NCI-H2081 (cell line): ENCODE data around the gene SRMS.
A peak's percentile ranks its signal among the peaks of the same experiment; 100 is the strongest.
"Not testable (repeated sequence)": the region's sequence is repeated elsewhere in the genome, so short reads cannot be mapped to it uniquely, and the experiment has no call there.

ENCODE experiments used
- DNase-seq, 2 experiments: peaks; one replicate each; lab custom pipeline; 2025; lab: John Stamatoyannopoulos, UW

Gene SRMS

GRCh38 chr20:63522091-63522868 is 25.3 kb downstream of the SRMS start:
- DNase-seq = no peak

DNA sequence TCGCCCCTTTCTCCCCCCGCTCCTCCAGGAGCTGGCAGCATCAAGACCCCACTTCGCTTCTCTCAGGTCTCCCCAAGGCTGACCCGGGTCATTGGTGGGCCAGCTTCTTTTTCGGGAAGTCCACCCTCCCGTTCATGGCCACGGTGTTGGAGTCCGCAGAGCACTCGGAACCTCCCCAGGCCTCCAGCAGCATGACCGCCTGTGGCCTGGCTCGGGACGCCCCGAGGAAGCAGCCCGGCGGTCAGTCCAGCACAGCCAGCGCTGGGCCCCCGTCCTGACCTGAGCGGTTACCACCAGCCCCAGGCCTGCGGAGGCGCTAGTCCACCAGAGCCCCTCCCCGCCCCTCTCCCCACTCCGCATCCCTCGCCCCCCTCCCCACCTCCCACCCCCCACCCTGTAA is 25.9 kb downstream of the SRMS start:
- DNase-seq = no peak

DNA sequence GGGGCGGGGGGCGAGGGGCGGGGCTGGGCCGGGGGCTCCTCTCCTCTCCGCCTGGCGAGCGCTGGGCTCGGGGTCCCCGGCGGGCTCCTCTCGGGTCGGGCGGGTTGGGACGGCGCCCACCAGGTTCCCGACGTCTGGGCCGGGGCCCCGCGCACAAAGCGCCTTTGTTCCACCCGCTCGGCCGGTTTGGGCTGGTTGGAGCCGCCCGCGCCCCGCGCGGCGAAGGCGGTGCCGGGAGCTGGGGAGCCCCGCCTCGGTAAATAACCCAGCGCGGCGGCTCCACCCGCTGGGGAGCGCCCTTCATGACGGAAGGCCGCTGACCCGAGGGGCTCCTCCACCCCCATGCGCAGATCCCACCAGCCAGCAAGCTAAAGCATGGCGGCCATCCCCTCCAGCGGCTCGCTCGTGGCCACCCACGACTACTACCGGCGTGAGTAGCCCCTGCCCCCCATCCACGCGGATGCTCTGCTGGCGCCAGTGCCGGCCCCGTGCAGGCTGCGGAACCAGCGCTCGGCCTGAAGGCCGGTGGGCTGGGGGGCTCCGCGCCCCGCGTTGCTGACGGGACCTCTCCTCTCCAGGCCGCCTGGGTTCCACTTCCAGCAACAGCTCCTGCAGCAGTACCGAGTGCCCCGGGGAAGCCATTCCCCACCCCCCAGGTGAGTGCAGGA is 26.5 kb downstream of the SRMS start:
- peak; percentile 46 to 49 for DNase-seq

DNA sequence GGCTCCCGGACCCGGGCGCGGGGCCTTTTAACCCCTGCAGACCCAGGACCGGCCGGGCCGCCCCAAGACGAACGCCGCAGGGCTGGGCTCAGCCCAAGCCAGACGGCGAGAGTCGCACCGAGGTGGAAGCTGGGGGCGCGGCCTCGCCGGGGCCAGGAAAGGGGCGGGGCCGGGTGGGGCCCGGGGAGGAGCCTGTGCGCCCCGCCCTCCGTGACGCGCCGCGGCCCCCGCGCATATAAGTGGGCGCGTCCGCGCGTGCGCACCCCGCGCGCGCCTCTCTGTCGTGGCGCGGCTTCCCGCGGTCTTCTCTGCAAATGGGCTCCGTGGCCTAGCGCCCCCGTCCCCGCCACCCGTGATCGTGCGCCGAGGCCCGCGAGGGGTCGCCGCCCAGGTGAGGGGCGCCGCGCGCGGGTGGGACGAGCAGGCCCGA is 27.0 kb downstream of the SRMS start, which contains the start of gene PPDPF:
Gene PPDPF, plus strand, starts transcription at position 262 of the 430 bp plus-strand sequence. CDS start 544 bp downstream, outside the sequence.
- peak; percentile 62 to 82 for DNase-seq

DNA sequence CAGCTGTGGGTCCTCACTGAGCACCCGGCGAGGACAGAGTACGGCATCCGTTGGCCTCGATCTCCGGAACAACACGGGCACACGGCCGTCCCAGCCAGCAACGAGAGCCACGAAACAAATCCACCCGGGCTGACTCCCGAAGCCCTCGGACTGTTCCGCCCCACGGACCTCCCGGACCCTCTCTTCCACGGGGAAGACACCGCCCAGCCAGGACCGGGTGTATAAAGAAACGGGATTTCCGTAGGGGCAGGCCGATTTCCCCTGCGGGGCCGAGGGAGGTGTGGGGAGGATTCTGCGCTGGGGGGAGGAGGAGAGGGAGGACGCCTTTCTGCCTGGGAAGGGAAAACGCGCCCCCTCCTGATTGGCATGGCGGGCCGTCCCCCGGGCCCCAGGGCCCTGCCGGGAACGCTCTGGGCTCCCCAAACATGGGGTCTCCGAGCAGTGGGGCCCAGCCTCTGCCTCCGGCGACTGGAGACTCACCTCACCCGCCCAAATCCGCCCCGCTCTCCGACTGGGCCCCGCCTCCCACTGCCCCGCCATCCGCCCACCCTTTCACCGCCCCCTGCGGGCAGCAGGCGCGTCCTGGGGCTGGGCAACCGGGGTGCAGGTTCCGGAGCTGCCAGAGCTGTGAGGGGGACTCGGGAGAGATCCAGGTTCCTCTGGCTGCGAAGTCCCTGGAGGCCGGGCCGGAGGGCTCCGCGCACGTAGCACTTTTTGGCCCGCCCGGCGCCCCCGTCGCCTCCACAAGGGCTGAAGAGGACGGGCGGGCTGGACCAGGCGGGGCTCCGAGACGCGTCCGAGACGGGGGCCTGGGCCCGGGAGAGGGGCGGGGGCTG is 27.7 kb downstream of the SRMS start:
- DNase-seq = peak in 1 of 2 experiments; percentile 27

DNA sequence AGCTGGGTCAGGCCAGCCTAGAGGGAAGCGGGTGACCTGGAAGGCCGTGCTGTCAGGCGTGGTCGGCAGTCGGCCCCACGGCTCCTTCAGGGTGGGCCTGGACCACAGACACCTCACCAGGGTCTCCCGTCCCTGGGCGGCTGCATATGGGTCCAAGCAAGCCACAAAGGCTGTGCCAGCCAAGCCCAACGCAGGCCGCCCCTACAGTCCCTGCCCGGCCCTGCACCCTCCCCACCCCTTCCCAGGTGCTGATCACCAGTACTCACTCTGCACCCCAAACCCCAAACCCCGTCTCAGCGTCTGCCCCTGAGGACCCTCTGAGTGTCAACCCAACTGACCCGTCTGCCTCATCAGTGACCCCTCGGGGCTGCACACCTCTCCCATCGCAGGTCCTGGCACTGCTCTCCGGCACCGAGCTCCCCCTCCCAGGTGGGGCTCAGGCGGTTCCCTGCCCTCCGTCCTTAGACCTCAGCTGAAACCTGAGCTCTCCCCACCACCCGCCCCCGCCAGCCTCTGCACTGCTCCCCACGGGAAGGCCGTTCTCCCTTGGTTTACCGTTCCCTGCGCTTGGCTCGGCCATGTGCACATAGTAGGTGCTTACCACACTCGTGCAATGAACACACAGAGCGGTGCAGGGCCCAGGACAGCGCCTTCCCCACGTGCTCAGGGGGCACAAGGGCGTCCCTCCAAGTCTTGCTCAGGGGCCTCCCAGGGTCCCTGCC is 28.4 kb downstream of the SRMS start:
- no peak for DNase-seq

DNA sequence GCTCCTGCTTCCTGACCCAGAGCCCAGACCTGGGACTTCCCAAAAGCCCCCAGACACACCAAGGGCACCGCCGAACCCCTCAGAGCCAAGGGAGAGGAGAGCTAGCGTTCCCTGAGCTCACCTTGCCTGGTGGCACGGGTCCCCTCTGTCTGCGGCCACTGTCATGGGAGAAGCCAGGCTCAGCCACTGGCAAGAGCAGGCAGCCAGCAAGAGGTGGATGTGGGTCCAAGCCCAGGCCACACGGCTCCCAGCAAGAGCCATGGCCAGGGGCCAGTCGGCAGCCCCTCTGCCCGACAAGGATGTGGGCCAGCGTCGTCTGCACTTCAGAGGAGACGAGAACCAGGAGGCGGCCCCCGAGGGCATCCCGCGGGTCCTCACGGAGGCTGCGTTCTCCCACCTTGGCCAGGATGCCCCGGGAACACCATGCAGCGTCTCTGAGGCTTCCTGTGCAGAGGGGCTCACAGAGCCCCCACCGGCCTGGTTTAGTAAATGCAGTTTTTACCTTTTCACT is 29.1 kb downstream of the SRMS start:
- no peak for DNase-seq

GRCh38 chr20:63517376-63518309 is 29.9 kb downstream of the SRMS start:
- no peak for DNase-seq

- DNase-seq = not testable (repeated sequence)
These were observed 33.0 kb downstream of the SRMS start for GRCh38 chr20:63514520-63514919.

DNA sequence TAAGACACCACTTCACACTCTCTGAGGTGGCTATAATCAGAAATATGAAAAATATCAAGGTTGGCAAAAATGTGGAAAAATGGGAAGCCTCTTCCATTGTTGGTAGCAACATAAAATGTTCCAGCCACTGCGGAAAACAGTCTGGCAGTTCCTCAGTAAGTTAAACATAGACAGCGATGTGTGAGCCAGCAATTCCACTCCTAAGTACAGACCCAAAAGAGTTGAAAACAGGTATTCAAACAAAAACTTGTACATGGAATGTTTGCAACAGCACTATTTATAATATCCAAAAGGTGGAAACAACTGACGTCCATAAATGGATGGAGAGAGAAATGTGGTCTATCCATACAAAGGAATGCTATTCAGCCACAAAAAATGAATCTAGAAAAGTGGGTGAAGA is 34.3 kb downstream of the SRMS start:
- no peak for DNase-seq

- DNase-seq = no peak
These were observed 38.4 kb downstream of the SRMS start for GRCh38 chr20:63509088-63509564.

DNA sequence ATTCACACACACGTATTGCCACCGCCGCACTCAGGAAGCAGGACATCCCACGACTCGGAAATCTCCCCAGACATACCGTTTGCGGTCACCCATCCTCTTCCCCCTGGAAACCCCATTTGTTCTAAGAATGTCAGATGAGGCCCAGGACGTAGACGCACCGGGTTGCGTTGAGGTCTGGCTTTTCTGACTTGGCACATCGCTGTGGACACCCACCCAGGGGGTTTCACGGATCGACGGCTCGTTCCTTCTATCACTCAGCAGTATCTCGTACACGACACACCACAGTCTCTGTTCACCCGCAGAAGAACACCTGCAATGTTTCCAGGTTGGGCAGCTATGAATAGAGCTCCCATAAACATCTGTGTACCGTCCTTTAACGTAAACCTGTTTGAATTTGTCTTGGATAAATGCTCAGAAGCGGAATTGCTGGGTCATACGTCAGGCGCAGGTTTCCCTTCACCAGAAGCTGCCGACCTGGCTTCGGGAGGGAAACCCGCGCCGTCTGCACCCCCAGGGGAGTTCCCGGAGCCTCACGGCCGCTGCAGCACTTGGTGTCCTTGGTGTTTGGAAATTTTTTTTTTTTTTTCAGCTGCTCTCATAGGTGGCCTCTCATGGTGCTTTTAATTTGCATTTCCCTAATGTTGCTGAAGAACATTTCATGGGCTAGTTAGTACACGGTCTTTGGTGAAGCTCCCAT is 39.3 kb downstream of the SRMS start:
- no peak for DNase-seq

- no peak for DNase-seq
These were observed 40.3 kb downstream of the SRMS start for GRCh38 chr20:63507083-63507743.

DNA sequence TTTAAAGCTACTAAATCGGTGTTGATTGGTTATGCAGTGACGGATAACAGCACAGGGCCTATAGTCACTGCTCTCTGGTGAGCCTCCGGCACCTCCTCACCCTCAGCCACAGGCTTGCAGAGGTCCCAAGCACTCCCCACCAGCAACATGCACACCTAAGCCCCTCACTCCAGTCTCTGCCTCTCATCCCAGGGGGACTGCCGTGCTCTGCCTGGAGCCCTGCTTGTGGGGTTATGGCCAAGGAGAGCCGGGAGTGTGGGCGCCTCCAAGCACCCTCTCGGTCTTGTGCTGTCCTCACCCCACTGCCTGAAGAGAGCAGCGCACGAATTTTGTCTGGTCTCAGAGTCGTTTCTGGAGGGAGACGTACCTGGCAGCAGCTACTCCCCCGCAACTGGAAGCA is 41.8 kb downstream of the SRMS start:
- DNase-seq = no peak

DNA sequence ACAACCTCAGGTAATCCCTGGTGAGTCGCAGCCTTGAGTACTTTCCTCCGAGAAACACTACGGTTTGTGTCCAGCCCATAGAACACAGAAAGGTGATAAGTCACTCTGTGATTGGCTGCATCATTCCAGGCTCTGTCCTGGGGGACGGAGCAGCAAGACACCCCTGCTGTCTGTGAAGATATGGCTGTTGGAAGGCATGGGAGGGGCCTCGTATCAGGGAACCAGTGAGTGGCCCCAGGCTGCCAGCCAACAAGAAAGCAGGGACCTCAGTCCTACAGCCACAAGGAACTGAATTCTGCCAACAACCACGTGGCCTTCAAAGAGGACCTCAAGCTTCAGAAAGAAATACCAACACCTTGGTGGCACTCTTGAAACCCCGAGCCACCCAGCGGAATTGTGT is 42.3 kb downstream of the SRMS start:
- no peak for DNase-seq

- DNase-seq = no peak
These were observed 42.9 kb downstream of the SRMS start for GRCh38 chr20:63504642-63505041.

DNA sequence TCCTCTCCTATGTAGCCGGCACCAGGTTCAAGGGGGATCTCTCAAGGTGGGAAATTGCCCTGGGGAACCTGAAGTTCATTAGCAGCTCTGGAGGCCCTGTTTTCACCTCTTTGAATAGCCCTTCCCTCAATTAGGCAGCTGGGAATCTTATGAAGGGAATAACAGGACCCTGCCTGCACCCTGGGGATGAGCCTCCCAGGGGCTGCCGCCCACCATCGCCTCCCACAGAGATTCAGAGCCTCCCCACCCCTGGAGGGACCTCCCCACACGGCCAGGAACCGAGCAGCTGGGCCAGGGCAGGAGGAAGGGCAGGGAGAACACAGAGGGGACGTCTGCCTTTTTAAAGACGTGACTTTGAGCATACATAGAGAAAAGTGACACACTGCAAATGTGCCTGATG is 44.0 kb downstream of the SRMS start:
- DNase-seq = no peak

DNA sequence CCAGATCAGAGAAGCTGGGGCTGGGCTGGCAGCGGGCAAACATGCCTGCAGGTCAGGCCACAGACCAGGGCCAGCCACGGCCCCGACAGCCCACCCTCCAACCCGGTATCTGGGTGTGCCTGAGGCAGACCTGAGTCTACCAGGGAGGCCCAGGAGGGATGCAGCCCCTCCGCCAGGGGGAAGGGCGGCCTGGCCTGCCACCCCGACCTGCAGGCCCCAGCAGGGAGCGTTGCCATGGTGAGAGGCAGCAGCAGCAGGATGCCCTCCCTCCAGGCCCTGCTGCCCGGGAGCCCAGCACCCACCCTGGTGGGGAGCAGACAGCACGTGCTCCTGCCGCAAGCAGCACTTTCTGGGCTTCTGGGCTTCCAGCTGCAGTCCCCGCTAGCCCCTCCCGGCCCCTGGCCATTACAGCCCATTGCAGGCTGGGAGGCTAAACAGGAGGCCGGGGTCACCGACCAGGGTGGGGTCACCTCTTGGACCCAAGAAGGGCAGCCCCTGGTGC is 44.8 kb downstream of the SRMS start:
- DNase-seq = peak in 1 of 2 experiments; percentile 10
